ENCODE data around the gene SHROOM1. TPM values are rescaled to one million over a fixed set of nuclear protein-coding genes. Genes with fewer than 3 reads are reported as not detected.
"Not testable (repeated sequence)": the region's sequence is repeated elsewhere in the genome, so short reads cannot be mapped to it uniquely, and the experiment has no call there.

Gene SHROOM1
- total and polyA plus RNA-seq, 4 experiments from 2014 or later: 0.49 TPM; not detected in 3

- peaks cover 18 to 29% (median 22%) of the 10 kb centered on the region in 4 donors for H3K4me1 Mint-ChIP-seq
- H3K4me1 ChIP-seq (ENCODE audit: insufficient read depth, low read length): peaks cover 21% of the 10 kb centered on the region
- no peaks in the 10 kb centered on the region for H3K9me3 ChIP-seq (ENCODE audit: control insufficient read depth in 1 of 2, low read length in 2 of 2)
- peak overlapping the region; percentile 79 to 90 for H3K4me3 ChIP-seq (ENCODE audit: low read length in 2 of 2)
- H3K36me3 Mint-ChIP-seq: peaks cover 12 to 30% of the 10 kb centered on the region in 2 donors
- ChIA-PET POLR2A (ENCODE audit: partially characterized antibody) (interaction anchor here (0.7 to 2.4 kb wide), 10 partner anchors 11 to 1546 kb away, joined by 3 to 18 read pairs (median 5); partner anchors contain the start of genes AFF4, CDKN2AIPNL, HSPA4 and IRF1), CTCF (ENCODE audit: partially characterized antibody) (interaction anchor here (0.5 to 4.3 kb wide), 4 partner anchors 18 to 340 kb away, joined by 3 to 23 read pairs (median 3); partner anchors contain the start of gene CCNI2)
- peak overlapping the region; percentile 96 to 100 (median 100) for H3K27ac Mint-ChIP-seq
- H3K27me3 ChIP-seq (ENCODE audit: insufficient read depth, low read length): no peaks in the 10 kb centered on the region
- no peaks in the 10 kb centered on the region for H3K27me3 Mint-ChIP-seq
- peak in 1 of 5 donors; percentile 6 for DNase-seq
- H3K36me3 ChIP-seq (ENCODE audit: insufficient read depth, low read length): peaks cover 8% of the 10 kb centered on the region
- H3K9me3 Mint-ChIP-seq: no peaks in the 10 kb centered on the region
- peak overlapping the region; percentile 95 to 100 (median 100) for H3K4me3 Mint-ChIP-seq
- intact Hi-C loops (cut with micrococcal nuclease): loop anchor here (1.0 to 5.0 kb wide), 3 partner anchors 97 to 185 kb away; partner anchors contain the start of genes AFF4 and CCNI2
- H3K27ac ChIP-seq (ENCODE audit: low read depth, low read length): peak overlapping the region; percentile 93
Observed at GRCh38 chr5:132865668-132866341, 35.4 kb upstream of the SHROOM1 start.

- intact Hi-C loops (cut with micrococcal nuclease): no loop called here
- ChIA-PET POLR2A (ENCODE audit: partially characterized antibody) (no interaction called here), CTCF (ENCODE audit: partially characterized antibody) (interaction anchor here (0.6 to 1.4 kb wide), 2 partner anchors 23 to 245 kb away, joined by 3 to 5 read pairs; no protein-coding TSS in a partner anchor)
- Mint-ChIP-seq H3K4me1 (peaks cover 3 to 7% (median 5%) of the 10 kb centered on the region in 4 donors), H3K9me3 (no peaks in the 10 kb centered on the region), H3K4me3 (no peak overlapping the region), H3K36me3 (no peaks in the 10 kb centered on the region), H3K27ac (no peak overlapping the region), H3K27me3 (peaks cover 1 to 4% of the 10 kb centered on the region in 2 donors)
- no peak overlapping the region for H3K27ac ChIP-seq (ENCODE audit: low read depth, low read length)
- no peak overlapping the region for H3K4me3 ChIP-seq (ENCODE audit: low read length in 2 of 2)
- no peaks in the 10 kb centered on the region for H3K27me3 ChIP-seq (ENCODE audit: insufficient read depth, low read length)
- no peaks in the 10 kb centered on the region for H3K36me3 ChIP-seq (ENCODE audit: insufficient read depth, low read length)
- DNase-seq: no peak
- H3K9me3 ChIP-seq (ENCODE audit: control insufficient read depth in 1 of 2, low read length in 2 of 2): no peaks in the 10 kb centered on the region
- H3K4me1 ChIP-seq (ENCODE audit: insufficient read depth, low read length): peaks cover 5% of the 10 kb centered on the region
Observed at GRCh38 chr5:132860742-132861141, 30.3 kb upstream of the SHROOM1 start.

- Mint-ChIP-seq H3K36me3 (no peaks in the 10 kb centered on the region), H3K4me3 (no peak overlapping the region), H3K4me1 (no peaks in the 10 kb centered on the region), H3K9me3 (no peaks in the 10 kb centered on the region), H3K27me3 (peaks cover 4% of the 10 kb centered on the region in 2 donors), H3K27ac (peak overlapping the region in 1 of 7 donors; percentile 15)
- no peaks in the 10 kb centered on the region for H3K27me3 ChIP-seq (ENCODE audit: insufficient read depth, low read length)
- intact Hi-C loops (cut with micrococcal nuclease): no loop called here
- H3K9me3 ChIP-seq (ENCODE audit: control insufficient read depth in 1 of 2, low read length in 2 of 2): no peaks in the 10 kb centered on the region
- H3K36me3 ChIP-seq (ENCODE audit: insufficient read depth, low read length): no peaks in the 10 kb centered on the region
- ChIA-PET POLR2A (ENCODE audit: partially characterized antibody) (no interaction called here), CTCF (ENCODE audit: partially characterized antibody) (interaction anchor here (1.1 to 1.3 kb wide), 2 partner anchors 30 to 39 kb away, joined by 3 read pairs; no protein-coding TSS in a partner anchor)
- no peaks in the 10 kb centered on the region for H3K4me1 ChIP-seq (ENCODE audit: insufficient read depth, low read length)
- no peak overlapping the region for H3K27ac ChIP-seq (ENCODE audit: low read depth, low read length)
- no peak for DNase-seq
- H3K4me3 ChIP-seq (ENCODE audit: low read length in 2 of 2): no peak overlapping the region
Observed at GRCh38 chr5:132859889-132860437, 29.5 kb upstream of the SHROOM1 start.

GRCh38 chr5:132856011-132856410 lies 25.6 kb upstream of the SHROOM1 start:
- CTCF ChIA-PET (ENCODE audit: partially characterized antibody): interaction anchor here (0.6 kb wide), 1 partner anchor 241 kb away, joined by 3 read pairs; no protein-coding TSS in a partner anchor
- no peaks in the 10 kb centered on the region for H3K9me3 Mint-ChIP-seq
- Histone ChIP-seq H3K9me3 (ENCODE audit: control insufficient read depth in 1 of 2, low read length in 2 of 2) (no peaks in the 10 kb centered on the region), H3K36me3 (ENCODE audit: insufficient read depth, low read length) (no peaks in the 10 kb centered on the region), H3K27me3 (ENCODE audit: insufficient read depth, low read length) (no peaks in the 10 kb centered on the region), H3K4me1 (ENCODE audit: insufficient read depth, low read length) (no peaks in the 10 kb centered on the region), H3K4me3 (ENCODE audit: low read length in 2 of 2) (no peak overlapping the region), H3K27ac (ENCODE audit: low read depth, low read length) (no peak overlapping the region)
- no peaks in the 10 kb centered on the region for H3K4me1 Mint-ChIP-seq
- H3K36me3 Mint-ChIP-seq: no peaks in the 10 kb centered on the region
- intact Hi-C loops (cut with micrococcal nuclease): no loop called here
- H3K27me3 Mint-ChIP-seq: peaks cover 4% of the 10 kb centered on the region in 2 donors
- DNase-seq: no peak
- no peak overlapping the region for H3K4me3 Mint-ChIP-seq
- H3K27ac Mint-ChIP-seq: no peak overlapping the region
- POLR2A ChIA-PET (ENCODE audit: partially characterized antibody): no interaction called here

- H3K9me3 Mint-ChIP-seq; H3K4me1 ChIP-seq (ENCODE audit: insufficient read depth, low read length); H3K36me3 Mint-ChIP-seq; H3K4me3 Mint-ChIP-seq; H3K9me3 ChIP-seq (ENCODE audit: control insufficient read depth in 1 of 2, low read length in 2 of 2); H3K27me3 ChIP-seq (ENCODE audit: insufficient read depth, low read length); H3K4me3 ChIP-seq (ENCODE audit: low read length in 2 of 2); H3K36me3 ChIP-seq (ENCODE audit: insufficient read depth, low read length); H3K27ac Mint-ChIP-seq; H3K4me1 Mint-ChIP-seq; intact Hi-C loops (cut with micrococcal nuclease); H3K27me3 Mint-ChIP-seq; POLR2A ChIA-PET (ENCODE audit: partially characterized antibody); H3K27ac ChIP-seq (ENCODE audit: low read depth, low read length); DNase-seq: not testable (repeated sequence)
- CTCF ChIA-PET (ENCODE audit: partially characterized antibody): interaction anchor here (1.5 to 1.7 kb wide), 2 partner anchors 9 to 26 kb away, joined by 6 read pairs; no protein-coding TSS in a partner anchor
Observed at GRCh38 chr5:132854992-132855391, 24.5 kb upstream of the SHROOM1 start.

- Mint-ChIP-seq H3K4me3 (no peak overlapping the region), H3K4me1 (no peaks in the 10 kb centered on the region), H3K27ac (no peak overlapping the region), H3K9me3 (no peaks in the 10 kb centered on the region), H3K36me3 (no peaks in the 10 kb centered on the region), H3K27me3 (peaks cover 4% of the 10 kb centered on the region in 2 donors)
- Histone ChIP-seq H3K27ac (ENCODE audit: low read depth, low read length) (no peak overlapping the region), H3K4me1 (ENCODE audit: insufficient read depth, low read length) (no peaks in the 10 kb centered on the region), H3K27me3 (ENCODE audit: insufficient read depth, low read length) (no peaks in the 10 kb centered on the region), H3K36me3 (ENCODE audit: insufficient read depth, low read length) (no peaks in the 10 kb centered on the region), H3K4me3 (ENCODE audit: low read length in 2 of 2) (no peak overlapping the region), H3K9me3 (ENCODE audit: control insufficient read depth in 1 of 2, low read length in 2 of 2) (no peaks in the 10 kb centered on the region)
- ChIA-PET POLR2A (ENCODE audit: partially characterized antibody) (interaction anchor here (1.0 kb wide), 1 partner anchor 107 kb away, joined by 3 read pairs; the partner anchor contains the start of gene CCNI2), CTCF (ENCODE audit: partially characterized antibody) (interaction anchor here (1.5 to 1.7 kb wide), 2 partner anchors 10 to 25 kb away, joined by 6 read pairs; no protein-coding TSS in a partner anchor)
- intact Hi-C loops (cut with micrococcal nuclease): no loop called here
- no peak for DNase-seq
Observed at GRCh38 chr5:132854301-132854700, 23.9 kb upstream of the SHROOM1 start.

- Mint-ChIP-seq H3K27me3 (peaks cover 4% of the 10 kb centered on the region in 2 donors), H3K36me3 (no peaks in the 10 kb centered on the region), H3K4me3 (no peak overlapping the region), H3K9me3 (no peaks in the 10 kb centered on the region), H3K4me1 (no peaks in the 10 kb centered on the region), H3K27ac (no peak overlapping the region)
- POLR2A ChIA-PET (ENCODE audit: partially characterized antibody): interaction anchor here (1.0 kb wide), 1 partner anchor 107 kb away, joined by 3 read pairs; the partner anchor contains the start of gene CCNI2
- DNase-seq: no peak
- H3K9me3 ChIP-seq (ENCODE audit: control insufficient read depth in 1 of 2, low read length in 2 of 2): no peaks in the 10 kb centered on the region
- no peaks in the 10 kb centered on the region for H3K36me3 ChIP-seq (ENCODE audit: insufficient read depth, low read length)
- no peak overlapping the region for H3K4me3 ChIP-seq (ENCODE audit: low read length in 2 of 2)
- no peaks in the 10 kb centered on the region for H3K4me1 ChIP-seq (ENCODE audit: insufficient read depth, low read length)
- H3K27me3 ChIP-seq (ENCODE audit: insufficient read depth, low read length): no peaks in the 10 kb centered on the region
- H3K27ac ChIP-seq (ENCODE audit: low read depth, low read length): no peak overlapping the region
- CTCF ChIA-PET (ENCODE audit: partially characterized antibody): interaction anchor here (1.1 to 1.7 kb wide), 3 partner anchors 10 to 34 kb away, joined by 4 to 6 read pairs (median 6); no protein-coding TSS in a partner anchor
- intact Hi-C loops (cut with micrococcal nuclease): no loop called here
Observed at GRCh38 chr5:132853790-132854189, 23.3 kb upstream of the SHROOM1 start.
